Fibroblast of the aortic adventitia (primary cell): ENCODE data around the gene EPN1. TPM values are rescaled to one million over a fixed set of nuclear protein-coding genes. Genes with fewer than 3 reads are reported as not detected.
A peak's percentile ranks its signal among the peaks of the same experiment; 100 is the strongest.

Source experiments
- DNase-seq: peaks from one replicate; pipeline ENCODE4 v3.0.0-alpha.2; 2010; ENCODE audit warnings: low read depth
- H3K4me3 ChIP-seq: 2 replicates; pipeline ENCODE4 v1.5.1; 2011; ENCODE audit warnings: low read depth, mild to moderate bottlenecking, control low read depth, low read length, moderate library complexity
- total RNA-seq: library from RNA; depleted of rRNA; stranded (reverse); fragments of >200 nt; gene quantifications from 2 replicates; pipeline ENCODE4 v1.2.3, GENCODE V29; 2012; ENCODE audit warnings: low replicate concordance
- TF ChIP-seq, protein P1 (sequence below): IDR thresholded peaks from 2 replicates; pipeline ENCODE4 v1.5.1; 2011; ENCODE audit warnings: mild to moderate bottlenecking, low read length, control low read depth, inconsistent platforms; ENCODE audit not compliant: insufficient read depth

EPN1 gene
- total RNA-seq, 1 donor: 60.6 TPM

DNA sequence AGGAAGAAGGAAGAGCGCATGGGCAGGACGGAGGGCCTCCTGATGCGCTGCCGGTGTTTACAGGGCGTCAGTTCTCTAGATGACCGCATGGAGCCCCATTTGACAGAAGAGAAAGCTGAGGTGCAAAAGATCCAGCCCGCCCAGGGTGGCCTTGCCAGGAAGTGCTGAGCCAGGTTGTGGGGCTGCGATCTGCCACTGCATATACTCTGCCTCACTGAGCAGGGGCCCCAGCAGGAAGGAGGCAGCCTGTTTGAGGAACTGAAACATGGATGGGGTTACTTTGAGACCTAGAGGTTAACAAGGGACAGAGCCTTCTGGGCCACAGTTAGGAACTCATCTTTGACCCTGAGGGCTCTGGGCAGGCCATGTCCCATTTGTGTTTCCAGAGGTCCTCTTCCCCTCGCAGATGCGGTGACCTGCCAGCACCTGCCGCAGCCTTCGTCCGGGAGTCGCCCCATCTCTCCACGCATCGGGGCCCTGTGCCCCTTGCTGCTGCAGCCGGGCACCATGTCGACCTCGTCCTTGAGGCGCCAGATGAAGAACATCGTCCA lies 3.2 kb downstream of the EPN1 start:
- H3K4me3 ChIP-seq: no peak overlapping the region
- TF ChIP-seq, protein P1, sequence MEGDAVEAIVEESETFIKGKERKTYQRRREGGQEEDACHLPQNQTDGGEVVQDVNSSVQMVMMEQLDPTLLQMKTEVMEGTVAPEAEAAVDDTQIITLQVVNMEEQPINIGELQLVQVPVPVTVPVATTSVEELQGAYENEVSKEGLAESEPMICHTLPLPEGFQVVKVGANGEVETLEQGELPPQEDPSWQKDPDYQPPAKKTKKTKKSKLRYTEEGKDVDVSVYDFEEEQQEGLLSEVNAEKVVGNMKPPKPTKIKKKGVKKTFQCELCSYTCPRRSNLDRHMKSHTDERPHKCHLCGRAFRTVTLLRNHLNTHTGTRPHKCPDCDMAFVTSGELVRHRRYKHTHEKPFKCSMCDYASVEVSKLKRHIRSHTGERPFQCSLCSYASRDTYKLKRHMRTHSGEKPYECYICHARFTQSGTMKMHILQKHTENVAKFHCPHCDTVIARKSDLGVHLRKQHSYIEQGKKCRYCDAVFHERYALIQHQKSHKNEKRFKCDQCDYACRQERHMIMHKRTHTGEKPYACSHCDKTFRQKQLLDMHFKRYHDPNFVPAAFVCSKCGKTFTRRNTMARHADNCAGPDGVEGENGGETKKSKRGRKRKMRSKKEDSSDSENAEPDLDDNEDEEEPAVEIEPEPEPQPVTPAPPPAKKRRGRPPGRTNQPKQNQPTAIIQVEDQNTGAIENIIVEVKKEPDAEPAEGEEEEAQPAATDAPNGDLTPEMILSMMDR: no peak
- no peak for DNase-seq

DNA sequence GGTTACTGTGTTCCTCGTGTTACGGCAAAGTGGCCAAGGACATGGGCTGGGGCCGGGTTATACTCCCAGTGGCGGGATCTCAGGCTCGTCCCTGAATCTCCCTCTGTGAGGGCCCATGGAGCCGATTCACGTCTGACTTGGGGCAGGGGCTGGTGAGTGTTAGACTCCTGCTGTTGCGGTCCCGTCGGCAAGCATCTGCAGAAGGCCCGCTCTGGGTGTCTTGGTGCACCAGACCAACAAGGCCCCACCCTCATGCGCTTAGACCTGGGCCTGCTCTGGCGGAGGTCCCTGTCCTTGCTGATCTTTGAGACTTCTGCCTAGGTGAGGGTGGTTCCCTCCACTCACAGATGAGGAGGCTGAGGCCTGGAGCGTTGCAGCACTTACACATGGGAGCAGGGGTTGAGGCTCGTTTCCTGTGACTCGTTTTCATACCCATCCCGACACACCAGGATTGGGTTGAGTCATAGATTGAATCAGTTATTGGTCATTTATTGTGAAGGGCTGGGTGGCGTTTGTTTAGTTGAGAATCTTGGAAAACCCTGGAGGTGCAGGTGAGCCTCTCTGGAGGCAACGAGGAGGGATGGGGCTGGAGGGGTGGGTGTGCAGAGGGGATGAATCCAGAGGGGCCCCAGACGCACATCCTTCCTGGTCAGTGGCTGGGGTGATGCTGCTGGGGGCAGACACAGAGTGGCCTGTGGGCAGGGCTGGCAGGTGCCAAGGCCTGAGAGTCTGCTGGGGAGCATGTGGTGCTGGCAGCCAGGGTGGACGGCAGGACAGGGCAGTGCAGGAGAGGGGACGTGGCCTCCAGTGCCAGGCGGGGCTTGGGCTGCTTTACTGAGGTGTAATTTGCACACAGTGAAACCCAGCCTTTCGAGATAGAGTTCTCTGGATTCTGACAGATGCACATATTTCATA lies 4.6 kb downstream of the EPN1 start:
- DNase-seq: no peak
- TF ChIP-seq, protein P1: no peak
- H3K4me3 ChIP-seq: no peak overlapping the region

DNA sequence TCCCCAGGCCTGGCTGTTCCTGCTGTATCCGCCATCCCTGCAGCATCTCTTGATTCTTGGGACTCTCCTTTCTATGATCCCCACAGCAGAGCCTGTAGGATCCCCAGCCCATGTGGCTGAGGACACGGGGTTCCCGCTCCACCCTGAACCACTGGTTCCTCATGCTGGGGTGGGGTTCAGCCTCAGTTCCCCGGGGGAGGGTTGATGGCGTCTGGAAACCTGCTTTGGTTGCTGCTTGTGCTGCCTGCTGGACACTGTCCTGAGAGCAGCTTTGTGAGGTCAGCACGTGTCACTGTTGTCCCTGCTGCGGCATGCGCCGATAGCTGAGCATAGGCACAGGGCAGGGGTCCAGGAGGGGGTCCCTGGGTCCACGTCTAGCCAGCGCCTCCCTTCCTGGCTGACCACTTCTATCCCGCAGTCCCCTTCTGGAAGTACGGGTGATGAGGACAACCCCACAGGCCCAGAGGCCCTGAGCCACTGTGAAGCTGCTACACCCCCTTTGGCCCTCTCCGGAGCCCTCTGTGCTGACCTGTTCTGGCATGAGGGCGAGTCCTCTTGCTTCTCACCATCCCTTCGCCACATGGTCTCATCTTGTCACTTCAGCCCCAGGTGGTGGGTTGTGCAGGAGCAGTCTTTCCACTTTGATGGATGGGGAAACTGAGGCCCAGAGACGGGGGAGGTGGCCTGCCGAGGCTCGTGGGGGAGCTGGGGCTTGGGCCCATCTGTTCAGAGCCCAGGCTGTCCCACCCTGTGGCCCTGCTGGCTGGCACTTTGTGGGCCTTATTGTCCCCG lies 5.5 kb downstream of the EPN1 start:
- TF ChIP-seq, protein P1: no peak

DNA sequence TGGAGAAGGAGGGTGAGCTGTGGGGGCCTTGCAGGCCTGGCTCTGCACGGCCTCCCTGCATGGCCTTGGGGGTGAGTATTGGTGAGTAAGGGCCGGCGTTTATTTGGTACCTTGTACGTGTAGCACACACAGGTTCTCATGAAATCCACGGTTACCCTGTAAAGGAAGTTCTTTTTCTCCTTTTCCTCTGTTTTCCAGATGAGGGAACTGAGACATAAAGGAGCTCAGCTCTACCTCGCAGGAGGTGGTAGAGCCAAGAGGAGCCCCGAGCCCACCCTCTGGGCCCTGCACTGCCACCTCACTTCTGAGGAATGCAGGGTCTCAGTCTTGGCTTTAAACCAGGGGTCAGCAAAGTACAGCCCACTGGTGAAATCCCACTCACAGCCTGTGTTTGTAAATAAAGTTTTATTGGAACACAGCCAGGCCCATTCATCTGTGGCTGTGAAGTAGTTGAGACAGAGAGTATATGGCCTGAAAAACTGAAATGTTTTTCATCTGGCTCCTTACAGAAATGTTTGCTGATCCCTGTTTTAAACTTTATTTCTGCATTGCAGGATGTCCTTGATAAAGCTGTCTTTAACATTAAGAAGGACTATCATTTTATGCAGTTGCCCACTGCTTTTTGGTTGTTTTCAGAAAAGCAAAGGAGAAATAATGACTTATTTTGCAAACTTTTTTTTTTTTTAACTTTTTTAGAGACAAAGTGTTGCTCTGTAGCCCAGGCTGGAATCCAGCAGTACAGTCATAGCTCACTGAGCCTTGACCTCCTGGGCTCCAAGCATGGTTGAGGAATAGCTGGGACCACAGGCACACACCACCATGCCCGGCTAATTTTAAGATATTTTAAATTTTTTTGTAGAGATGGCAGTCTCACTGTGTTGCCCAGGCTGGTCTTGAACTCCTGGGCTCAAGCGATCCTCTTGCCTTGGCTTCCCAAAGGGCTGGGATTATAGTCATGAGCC lies 6.4 kb downstream of the EPN1 start:
- peak; percentile 21 for DNase-seq
- TF ChIP-seq, protein P1: no peak
- no peak overlapping the region for H3K4me3 ChIP-seq

More for the DNA sequence above, 5.5 kb downstream of the EPN1 start:
- no peak for DNase-seq
- no peak overlapping the region for H3K4me3 ChIP-seq

DNA sequence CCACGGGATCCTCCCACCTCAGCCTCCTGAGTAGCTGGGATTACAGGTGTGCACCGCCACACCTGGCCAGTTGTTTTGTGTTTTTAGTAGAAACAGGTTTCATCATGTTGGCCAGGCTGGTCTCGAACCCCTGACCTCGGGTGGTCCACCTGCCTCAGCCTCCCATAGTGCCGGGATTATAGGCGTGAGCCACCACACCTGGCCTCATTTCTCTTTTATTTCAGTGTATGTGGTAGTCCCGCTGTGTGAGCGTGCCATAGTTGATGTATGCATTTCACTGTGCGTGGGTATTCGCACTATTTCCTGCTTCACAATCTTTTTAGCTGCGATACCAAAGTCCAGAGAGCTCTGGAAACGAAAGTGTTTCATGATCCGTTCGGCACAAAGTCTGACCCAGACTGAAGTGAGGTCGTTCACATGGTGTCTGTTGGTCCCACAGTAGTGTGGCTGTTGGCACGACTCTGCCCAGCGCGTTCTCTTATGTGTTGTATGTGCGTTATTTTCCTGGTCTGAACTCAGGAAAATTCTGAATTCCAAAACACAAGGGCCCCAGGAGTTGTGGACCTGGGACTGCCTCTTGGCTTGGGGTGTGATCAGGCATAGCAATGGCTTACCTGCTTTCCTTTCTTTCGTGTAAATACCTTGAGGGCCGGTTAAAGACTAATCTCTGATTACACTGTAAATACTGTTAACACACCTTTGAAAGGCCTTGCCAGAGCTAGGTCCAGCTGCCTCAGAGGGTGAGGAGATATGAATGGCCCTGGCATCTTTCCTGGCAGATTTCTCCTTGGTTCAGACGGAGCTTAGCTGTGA lies 8.6 kb downstream of the EPN1 start:
- no peak for DNase-seq
- TF ChIP-seq, protein P1: no peak
- H3K4me3 ChIP-seq: no peak overlapping the region
